HG03039 (cell line): ENCODE results near the gene LINC01488.

Experiments
- ATAC-seq: cut with Tn5 transposase; IDR thresholded peaks from one replicate; pipeline ENCODE4 v1.9.1; 2021; ENCODE audit warnings: mild to moderate bottlenecking, moderate library complexity; ENCODE audit not compliant: unreplicated experiment

LINC01488 gene

GRCh38 chr11:69462106-69462951 lies 19.1 kb upstream of the LINC01488 start:
- no peak for ATAC-seq

DNA sequence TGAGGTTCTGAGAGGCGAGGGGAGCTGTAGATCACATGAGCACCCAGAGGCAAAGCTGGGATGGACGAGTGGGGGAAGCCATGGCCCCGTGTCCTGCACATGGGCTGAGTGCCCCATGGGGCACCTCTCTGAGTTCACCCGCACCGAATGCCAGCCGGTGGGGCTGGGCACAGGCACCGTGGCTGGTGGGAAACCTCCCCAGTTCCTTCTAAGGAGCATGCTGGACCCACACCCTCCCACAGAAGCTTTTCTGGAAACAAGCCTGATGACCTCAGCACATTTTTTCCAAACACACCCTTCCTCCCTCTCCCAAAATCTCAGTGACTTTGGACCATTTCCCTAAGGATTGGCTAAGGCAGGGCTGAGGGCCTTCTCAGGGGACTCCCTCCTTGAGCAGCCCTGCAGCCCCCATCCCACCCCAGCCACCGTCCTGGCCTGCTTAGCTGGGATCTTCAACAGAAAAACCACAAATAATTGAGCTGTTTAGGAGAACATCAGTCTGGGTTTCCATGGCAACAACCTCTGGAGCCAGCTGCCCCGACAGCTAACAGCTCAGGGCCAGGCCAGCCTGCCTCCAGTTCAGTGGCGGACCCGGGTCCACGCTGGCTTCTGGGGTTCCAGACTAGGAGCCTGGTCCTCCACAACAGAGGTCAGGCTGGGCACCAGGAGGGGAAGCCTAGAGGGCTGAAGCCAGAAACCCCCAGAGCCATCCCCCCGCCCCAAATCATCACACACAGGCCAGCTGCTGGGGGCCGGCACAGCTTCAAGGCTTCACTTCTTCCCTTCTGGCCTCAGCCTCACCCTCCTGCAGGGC lies 18.1 kb upstream of the LINC01488 start:
- ATAC-seq: no peak

- no peak for ATAC-seq
These were observed 17.2 kb upstream of the LINC01488 start for GRCh38 chr11:69463995-69464960.

DNA sequence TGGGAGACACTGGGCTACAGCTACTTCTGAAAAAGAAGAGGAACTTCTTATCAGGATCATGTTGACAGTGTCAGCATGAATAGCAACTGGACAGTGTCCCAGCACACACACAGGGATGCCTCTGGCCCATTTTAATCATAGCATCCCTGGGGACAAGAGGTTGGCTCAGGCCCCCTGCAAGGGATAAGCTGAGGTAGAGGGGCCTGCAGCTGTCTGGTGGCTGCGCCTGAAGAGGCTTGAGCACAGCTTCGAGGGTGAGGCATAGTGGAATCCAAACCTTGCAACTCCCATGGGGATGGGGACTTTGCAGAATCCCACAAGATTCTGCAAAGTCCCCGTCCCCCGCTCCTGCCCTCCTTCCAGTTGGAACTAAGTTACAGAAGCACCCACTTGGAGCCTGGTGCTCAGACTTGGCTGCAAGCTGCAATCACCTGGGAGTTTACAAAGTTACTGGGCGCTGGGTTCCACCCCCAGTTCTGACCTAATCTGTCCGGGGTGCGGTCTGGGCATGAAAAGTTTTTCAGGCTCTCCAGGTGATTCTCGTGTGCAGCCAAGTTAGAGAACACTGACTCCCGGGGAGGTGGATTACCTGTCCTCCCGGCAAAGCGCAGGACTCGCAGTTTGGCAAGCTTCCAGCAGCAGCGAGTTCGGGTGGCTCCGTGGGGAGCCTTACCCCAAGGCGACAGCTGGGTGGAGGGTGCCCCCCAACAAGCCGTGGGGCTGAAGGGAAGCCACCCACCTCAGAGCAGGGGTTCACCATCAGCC lies 16.0 kb upstream of the LINC01488 start:
- ATAC-seq: no peak

- no peak for ATAC-seq
These were observed 15.4 kb upstream of the LINC01488 start for GRCh38 chr11:69466039-69466438.

- no peak for ATAC-seq
These were observed 14.3 kb upstream of the LINC01488 start for GRCh38 chr11:69467196-69467595.

GRCh38 chr11:69467646-69468045 lies 13.8 kb upstream of the LINC01488 start:
- no peak for ATAC-seq

- no peak for ATAC-seq
These were observed 13.2 kb upstream of the LINC01488 start for GRCh38 chr11:69468221-69468620.

DNA sequence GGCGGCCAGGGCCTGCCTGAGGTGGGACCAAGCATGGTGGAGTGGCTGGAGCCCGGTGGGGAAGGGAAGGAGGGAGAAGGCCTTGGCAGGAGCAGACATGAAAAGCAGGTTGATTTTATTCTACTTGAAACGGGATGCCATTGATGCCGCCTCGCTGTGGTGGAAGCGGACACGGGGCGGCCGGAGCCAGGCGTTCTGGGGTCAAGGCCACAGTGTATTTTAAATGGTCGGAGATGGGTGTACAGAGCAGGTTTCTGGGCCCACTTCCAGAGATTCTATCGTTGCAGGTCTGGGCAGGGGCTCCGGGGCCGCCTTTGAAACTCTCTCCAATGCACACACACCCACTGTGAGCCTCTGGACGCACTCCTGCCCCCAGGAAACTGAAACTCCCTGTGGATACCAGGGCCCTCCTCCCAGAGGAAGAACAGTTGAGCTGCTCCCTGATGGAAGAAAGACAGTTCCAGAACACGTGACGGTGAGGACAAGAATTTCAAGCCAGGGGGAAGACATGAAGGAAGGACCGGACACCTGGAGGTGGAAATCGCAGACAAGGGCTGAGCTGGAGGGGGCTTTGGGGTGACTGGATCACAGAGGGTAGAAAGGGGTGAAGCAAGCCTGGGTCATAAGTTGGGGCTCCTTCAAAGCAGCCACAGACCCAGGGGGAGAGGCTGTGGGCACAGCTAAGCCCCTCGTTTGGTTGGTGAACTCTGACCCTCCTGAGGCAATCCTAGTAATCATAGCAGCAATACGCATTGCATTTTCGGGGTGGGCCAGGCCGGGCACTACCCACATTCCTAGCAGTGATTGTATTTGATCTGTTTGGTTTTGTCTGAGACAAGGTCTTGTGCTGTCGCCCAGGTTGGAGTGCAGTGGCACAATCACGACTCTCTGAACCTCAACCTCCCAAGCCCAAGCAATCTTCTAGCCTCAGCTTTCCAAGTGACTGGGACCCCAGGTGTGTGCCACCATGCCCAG lies 12.3 kb upstream of the LINC01488 start:
- ATAC-seq: no peak

GRCh38 chr11:69470301-69470700 lies 11.2 kb upstream of the LINC01488 start:
- ATAC-seq: no peak

- ATAC-seq: no peak
These were observed 10.4 kb upstream of the LINC01488 start for GRCh38 chr11:69470793-69471728.

GRCh38 chr11:69471729-69472540 lies 9.5 kb upstream of the LINC01488 start:
- no peak for ATAC-seq

DNA sequence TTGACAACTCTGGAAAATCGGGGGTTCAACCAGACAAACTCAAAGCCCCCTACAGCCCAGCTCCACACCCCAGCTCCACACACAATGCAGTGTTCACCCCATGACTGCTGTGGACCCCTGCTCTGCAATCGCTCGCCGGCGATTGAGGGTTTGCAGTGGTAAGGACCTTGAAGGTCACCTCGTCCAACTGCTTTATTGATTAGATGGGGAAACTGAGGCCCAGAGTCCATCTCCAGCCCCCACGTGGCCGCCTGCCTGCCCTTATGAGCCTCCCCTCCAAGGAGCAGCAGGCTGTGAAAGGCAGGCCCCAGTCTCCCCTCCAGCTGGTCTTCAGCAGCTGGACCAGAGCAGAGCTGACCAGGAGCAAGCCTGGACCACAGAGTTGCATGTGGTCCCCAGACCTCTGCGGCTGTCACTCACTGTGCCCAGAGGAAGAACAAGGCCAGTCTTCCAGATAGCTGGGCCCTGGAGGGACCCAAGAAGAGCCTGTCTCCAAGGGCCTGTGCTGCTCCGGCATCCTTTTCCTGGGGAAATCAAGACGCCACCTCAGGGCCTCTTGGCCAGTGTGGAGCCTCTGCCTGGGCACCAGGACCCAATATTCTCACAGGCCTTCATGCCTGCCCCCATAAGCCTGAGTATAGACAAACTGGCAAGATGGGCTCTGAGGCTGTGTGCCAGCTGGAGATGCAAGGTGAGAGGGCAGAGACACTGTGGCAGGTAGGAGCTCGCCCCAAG lies 8.8 kb upstream of the LINC01488 start:
- no peak for ATAC-seq

- ATAC-seq: no peak
These were observed 8.1 kb upstream of the LINC01488 start for GRCh38 chr11:69473276-69473845.

DNA sequence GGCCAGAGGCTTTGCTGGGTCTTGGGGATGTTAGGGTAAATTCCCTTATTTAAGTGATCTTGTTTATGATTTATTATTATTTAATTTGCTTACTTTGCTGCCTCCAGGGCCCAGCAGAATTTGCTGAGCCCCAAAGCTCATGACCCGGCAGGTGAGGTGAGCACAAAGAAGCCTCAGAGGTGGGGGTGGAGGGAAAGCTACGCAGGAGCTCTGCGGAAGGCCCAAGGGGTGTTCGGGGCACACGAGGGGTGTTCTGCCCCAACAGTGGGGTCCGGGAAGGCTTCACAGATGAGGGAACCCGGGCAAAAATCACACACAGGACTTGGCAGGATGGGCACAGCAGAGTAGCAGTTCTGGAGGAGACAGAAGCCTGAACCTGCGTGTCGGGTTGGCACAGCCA lies 6.7 kb upstream of the LINC01488 start:
- ATAC-seq: no peak
